Measurements from ENCODE around the gene GPR18. TPM values are rescaled to one million over a fixed set of nuclear protein-coding genes. Genes with fewer than 3 reads are reported as not detected.

Gene GPR18
- total and polyA plus RNA-seq, 9 of the 15 experiments (the other 6 are each of a cell fraction or from before 2014, with no cell fraction given) = 0.75 TPM; not detected in 8

- 100% methylated on average over 1 of the region's 2 CpGs for WGBS (ENCODE audit: insufficient coverage, low coverage, missing lambda C conversion rate)
- ChIA-PET POLR2A (interaction anchor here (0.6 kb wide), 1 partner anchor 32 kb away, joined by 3 read pairs; no protein-coding TSS in a partner anchor), CTCF (ENCODE audit: low intra/inter-chr PET ratio) (interaction anchor here (5.6 kb wide), 1 partner anchor 163 kb away, joined by 73 read pairs; no protein-coding TSS in a partner anchor)
- FAIRE-seq = no peak
- Histone ChIP-seq H4K20me1 (replicated peaks; ENCODE audit: control insufficient read depth, insufficient read depth, low read length) (no peaks in the 10 kb centered on the region), H3K36me3 (ENCODE audit: control insufficient read depth, insufficient read depth, low read length) (peaks cover 11% of the 10 kb centered on the region; the same call in 2 of the 3 replicates), H2AFZ (ENCODE audit: low read depth, low read length) (no peak overlapping the region), H3K4me3 (no peak overlapping the region), H3K79me2 (ENCODE audit: control insufficient read depth, insufficient read depth, low read length) (peaks cover 21% of the 10 kb centered on the region), H3K4me1 (replicated peaks in 1 of 2; ENCODE audit: control insufficient read depth in 2 of 2, insufficient read depth in 2 of 2, low read length in 2 of 2) (peaks cover 3 to 8% of the 10 kb centered on the region in 2 experiments; a peak in 3 of 5 replicates), H3K9ac (ENCODE audit: insufficient read depth in 1 of 2, low read depth in 2 of 2, low read length in 2 of 2) (no peak overlapping the region), H3K9me1 (ENCODE audit: control insufficient read depth, insufficient read depth, low read length) (no peaks in the 10 kb centered on the region), H3K4me2 (ENCODE audit: insufficient read depth, low read length) (no peak overlapping the region), H3K27me3 (ENCODE audit: control insufficient read depth in 2 of 2, insufficient read depth in 2 of 2, low read length in 2 of 2) (no peaks in the 10 kb centered on the region), H3K9me3 (replicated peaks; ENCODE audit: control insufficient read depth, insufficient read depth, low read depth, low read length) (no peaks in the 10 kb centered on the region), H3K27ac (ENCODE audit: extremely low read depth, low read depth, low read length) (no peak overlapping the region)
- DNase-seq (ENCODE audit: extremely low read depth in 1 of 4, low spot score in 3 of 4) = no peak
- intact Hi-C loops (cut with micrococcal nuclease) = loop anchor here (5.0 kb wide), 1 partner anchor 94 kb away; no protein-coding TSS in a partner anchor
- in situ Hi-C loops (cut with MboI) = no loop called here
- BruUV-seq (replicated peaks) = no TSS peak
- TF ChIP-seq MEF2D (tag; conservative IDR thresholded peaks at IDR 0.05; ENCODE audit: low read depth) = no peak
- no peak for TF ChIP-seq HCFC1 (IDR thresholded peaks at IDR 0.05; ENCODE audit: low read depth, low read length)
- TF ChIP-seq TFAM (CRISPR knock-in tag; conservative IDR thresholded peaks at IDR 0.05) = no peak
- TF ChIP-seq SP2 (IDR thresholded peaks at IDR 0.05; ENCODE audit: extremely low read depth, low read depth, low read length, poor library complexity, severe bottlenecking) = no peak
- no peak for TF ChIP-seq TEAD4 (IDR thresholded peaks at IDR 0.05; ENCODE audit: low read length)
- TF ChIP-seq TEAD4 (CRISPR knock-in tag; IDR thresholded peaks at IDR 0.05; ENCODE audit: borderline replicate concordance) = no peak
- no peak for TF ChIP-seq ZNF830 (CRISPR knock-in tag; IDR thresholded peaks at IDR 0.05)
- no peak for TF ChIP-seq ZNF699 (CRISPR knock-in tag; IDR thresholded peaks at IDR 0.05; ENCODE audit: insufficient replicate concordance)
- TF ChIP-seq IRF2 (CRISPR knock-in tag; IDR thresholded peaks at IDR 0.05) = no peak
- no peak for TF ChIP-seq POLR2AphosphoS2 (IDR thresholded peaks at IDR 0.05; ENCODE audit: low read length)
- no peak for TF ChIP-seq SMAD1 (IDR thresholded peaks at IDR 0.05; ENCODE audit: low read depth, low read length, partially characterized antibody)
- no peak for TF ChIP-seq RBM22 (IDR thresholded peaks at IDR 0.05; ENCODE audit: low read depth, low read length, poor library complexity, severe bottlenecking)
- no peak for TF ChIP-seq PHB2 (IDR thresholded peaks at IDR 0.05; ENCODE audit: low read depth)
- TF ChIP-seq BRF2 (IDR thresholded peaks at IDR 0.05; ENCODE audit: borderline replicate concordance, insufficient read depth, insufficient read length) = no peak
- no peak for ATAC-seq
Observed at GRCh38 chr13:99273128-99273527, 14.9 kb upstream of the GPR18 start.
